ENCODE data around the gene ANKS1A. TPM values are rescaled to one million over a fixed set of nuclear protein-coding genes. Genes with fewer than 3 reads are reported as not detected.

The ANKS1A gene
- polyA plus RNA-seq, 3 donors, result 47.3 to 49.9 (median 47.6) TPM

DNA sequence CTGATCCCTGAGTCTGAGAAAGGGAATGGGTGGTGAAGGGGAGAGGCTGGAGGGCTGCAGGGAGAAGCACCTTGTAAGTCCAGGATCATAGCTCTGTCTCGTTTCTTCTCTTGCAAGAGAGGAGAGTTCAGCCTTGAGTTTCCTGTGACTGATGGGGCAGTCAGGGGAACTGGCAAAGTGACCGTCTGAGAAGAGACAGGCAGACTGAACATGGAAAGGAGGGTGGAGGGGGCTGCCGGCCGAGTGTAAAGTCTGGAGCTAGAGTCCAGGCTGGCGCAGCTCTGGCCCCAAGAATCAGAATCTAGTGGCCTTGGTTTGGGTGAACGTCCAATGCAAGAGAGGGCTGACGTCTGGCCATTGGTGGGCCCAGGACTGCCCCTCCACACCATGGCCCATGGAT is 179.6 kb downstream of the ANKS1A start:
- no peak for DNase-seq

DNA sequence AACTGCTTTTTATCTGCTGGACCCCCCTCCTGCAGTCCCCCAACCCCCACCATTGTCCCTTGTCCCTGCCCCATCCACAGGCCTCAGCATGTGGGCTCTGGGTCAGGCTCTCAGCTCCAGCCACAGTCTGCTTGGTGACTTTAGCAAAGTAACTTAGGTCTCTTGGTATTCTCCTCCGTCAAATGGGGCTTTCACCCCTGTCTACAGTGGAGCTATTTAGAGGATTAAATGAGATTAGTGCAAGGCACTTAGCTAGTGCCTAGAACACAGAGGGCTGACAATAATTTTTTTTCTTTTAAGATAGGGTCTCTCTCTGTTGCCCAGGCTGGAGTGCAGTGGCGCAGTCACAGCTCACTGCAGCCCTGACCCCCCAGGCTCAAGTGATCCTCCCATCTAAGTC is 180.2 kb downstream of the ANKS1A start:
- DNase-seq, result no peak

DNA sequence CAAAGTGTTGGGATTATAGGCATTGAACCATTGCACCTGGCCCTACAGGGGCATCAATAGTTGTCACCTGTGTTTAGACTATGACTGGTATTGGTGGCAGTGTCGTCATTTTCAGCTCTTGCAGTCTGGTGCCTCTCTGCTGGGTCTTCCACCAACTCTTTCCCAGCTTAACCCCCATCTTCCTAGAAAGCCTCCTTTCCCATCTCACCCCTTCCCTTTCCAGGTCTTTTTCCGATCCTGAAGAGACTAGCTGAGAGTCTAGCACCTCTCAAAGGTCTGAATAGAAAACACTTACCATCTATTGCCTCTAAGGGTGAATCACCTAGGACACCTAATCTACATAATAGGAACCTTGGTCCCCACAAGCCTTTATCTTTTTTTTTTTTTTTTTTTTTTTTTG is 181.1 kb downstream of the ANKS1A start:
- DNase-seq, result no peak

DNA sequence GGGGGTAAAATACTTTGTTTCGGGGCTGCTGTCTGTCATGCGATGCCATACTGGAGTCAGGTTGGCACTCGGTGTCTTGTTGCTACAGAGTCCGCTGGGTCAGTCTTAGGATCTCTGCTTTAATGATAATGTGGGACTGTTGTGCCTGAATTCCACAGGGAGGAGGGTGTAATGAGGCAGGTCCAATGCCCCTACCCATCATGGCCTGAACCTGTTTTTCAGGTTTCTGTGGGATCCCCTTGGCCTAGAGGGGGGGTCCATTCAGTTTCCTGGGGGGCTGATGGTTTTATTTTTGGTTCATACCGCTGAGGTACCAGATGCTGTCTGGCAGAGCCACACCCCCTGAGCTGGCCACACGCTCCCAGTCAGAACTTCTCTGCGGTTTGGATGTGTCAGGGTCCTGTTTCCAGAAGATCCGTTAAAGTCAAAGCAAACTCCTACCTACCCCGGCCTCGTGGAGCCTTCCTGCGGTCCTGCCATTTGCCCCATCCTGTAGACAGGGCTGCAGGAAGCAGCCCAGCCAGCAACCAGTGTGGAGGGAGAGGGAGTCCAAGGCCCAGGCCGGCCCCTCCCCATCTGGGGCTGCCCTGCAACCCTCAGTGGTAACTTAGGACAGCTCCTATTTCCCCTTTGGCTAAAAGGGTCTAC is 182.4 kb downstream of the ANKS1A start:
- no peak for DNase-seq

DNA sequence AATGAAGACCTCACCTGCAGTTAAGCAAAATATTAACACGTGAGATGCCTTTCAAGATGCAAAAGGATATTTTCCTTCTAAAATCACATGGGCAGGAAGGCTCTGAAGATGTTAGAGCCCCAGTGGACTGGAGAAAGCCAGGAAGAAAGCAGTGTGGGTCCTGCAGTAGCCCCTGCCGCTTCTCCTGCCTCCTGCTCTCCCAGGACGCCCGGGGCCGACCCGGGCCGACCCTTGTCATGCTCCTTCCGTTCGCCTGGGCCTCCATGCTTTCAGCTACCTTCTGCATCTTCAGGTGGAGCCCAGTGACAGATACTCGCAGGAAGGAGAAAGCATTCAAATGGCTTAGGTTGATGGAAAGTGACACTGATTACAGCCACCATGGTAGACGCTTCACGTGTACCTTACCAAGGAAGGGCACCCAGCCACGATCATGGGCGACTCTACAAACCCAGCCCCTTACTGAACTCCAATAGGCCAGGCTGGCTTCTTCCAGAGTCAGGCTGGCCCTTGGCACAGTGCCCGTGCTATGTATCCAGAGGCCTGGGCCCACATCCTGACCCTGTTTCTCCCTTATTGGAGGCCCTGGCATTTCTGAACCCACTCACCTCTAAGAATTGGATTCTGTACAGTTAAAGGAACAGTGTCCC is 183.1 kb downstream of the ANKS1A start:
- DNase-seq, result no peak

DNA sequence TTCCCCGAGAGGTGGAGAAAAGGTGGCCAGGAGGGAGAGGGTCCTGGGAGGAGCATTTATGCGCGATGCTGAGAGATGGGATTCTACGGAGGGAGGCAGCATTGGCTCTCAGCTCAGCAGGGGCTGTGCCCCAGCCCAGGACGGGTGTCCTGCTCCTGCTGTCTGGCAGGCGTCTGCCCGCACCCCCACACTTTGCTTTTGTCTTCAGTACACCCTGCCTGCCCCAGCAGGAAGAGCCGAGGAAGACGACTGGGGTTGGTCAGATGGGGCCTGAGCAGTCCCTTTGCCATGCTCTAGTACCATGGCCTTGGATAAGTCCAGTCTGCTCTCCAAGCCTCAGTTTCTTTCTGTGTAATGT is 183.6 kb downstream of the ANKS1A start:
- no peak for DNase-seq

DNA sequence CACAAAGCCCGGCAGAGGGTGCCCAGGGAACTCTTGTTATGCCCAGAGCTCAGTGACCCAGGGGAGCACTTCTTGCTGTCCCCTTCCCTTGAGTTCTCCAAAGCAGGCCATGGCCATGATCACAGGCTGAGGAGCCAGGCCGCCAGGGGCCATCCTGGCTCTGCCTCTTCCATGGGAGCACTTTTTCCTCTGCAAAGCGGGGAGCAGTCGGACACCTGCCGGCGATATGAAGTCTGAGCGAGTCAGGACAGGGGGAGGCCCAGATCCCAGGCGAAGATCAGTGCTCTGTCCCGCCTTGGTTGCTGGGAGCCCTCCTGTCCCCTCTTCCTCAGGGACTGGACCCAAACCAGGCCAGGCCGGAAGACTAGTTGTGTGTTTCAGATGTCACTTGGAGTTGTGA is 184.2 kb downstream of the ANKS1A start:
- DNase-seq, result no peak

DNA sequence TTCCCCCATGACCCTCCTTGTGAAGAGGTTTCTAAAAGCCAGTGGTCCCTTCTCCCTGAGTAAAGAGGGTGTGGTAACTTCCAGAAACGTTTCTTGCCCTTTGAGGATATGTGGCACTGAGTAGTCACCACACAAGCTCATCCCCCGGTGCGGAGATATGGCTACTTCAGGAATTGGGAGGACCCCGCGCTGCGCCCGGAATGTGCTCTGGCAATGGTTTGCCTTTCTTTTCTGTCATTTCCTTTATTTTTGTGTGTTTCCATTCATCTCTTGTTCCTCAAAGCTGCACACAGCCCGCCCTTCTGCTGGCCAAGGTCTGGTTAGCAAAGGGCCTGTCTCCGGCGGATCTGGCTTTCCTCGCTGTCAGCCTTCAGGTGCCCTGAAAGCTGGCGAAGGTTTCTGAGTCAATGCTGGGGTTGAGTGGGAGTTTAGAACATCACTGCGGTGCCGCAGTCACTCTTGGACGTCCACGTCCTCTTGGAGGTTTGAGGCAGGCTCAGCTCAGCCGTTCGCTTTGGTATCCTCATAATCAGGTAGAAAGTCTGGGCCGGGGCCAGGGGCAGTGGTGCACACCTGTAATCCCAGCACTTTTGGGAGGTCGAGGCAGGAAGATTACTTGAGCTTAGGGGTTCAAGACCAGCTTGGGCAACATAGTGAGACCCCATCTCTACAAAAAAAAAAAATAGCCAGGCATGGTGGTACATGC is 184.9 kb downstream of the ANKS1A start:
- no peak for DNase-seq

DNA sequence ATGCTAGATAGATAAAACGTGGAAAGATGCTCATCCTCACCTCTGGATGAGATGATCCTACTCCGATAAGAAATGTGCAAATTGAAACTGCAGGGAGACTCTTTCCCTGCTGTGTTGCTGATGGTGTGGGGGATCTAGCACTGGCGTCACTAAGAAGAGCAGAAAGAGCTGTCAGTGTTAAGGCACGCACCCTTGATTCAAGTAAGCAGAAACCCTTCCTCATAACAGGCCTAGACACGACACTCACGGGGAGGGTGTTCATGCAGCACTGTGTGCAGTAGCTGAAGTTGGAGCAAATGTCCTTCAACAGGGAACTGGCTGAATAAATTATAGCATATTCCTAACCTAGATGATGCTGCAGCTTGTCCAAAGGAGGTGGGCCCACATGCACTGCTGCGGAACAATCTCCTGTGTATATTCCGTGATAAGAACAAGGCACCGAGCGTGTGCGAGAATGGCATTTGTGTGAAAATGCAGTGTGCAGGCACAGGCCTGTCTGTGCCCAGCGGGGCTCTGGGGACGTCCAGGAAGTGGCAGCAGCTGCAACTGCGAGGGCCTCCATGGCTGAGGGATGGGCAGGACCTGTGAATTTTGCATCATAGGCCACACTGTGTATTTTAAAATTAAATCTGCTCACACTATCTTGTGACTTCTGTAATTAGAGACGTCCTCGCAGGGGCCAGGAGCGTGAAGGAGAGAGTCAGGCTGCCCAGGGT is 188.1 kb downstream of the ANKS1A start:
- DNase-seq, result no peak

DNA sequence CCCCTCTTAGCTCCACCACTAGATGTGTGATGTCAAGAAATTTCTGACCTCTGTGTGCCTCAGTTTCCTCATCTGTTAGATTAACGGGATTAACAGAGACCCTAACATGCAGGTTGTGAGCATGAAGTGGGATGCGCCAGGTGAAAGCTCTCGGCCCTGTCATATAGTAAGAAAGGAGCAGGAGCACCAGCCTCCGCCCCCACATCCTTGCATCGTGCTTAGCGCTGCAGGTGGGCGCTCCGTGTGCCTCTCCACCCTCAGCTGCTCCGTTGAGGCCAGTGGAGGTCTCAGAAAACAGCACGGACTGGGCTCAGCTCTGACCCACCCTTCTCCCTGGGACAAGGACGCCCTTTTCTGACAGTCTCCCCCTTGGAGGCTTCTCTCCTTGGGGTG is 188.7 kb downstream of the ANKS1A start:
- no peak for DNase-seq

DNA sequence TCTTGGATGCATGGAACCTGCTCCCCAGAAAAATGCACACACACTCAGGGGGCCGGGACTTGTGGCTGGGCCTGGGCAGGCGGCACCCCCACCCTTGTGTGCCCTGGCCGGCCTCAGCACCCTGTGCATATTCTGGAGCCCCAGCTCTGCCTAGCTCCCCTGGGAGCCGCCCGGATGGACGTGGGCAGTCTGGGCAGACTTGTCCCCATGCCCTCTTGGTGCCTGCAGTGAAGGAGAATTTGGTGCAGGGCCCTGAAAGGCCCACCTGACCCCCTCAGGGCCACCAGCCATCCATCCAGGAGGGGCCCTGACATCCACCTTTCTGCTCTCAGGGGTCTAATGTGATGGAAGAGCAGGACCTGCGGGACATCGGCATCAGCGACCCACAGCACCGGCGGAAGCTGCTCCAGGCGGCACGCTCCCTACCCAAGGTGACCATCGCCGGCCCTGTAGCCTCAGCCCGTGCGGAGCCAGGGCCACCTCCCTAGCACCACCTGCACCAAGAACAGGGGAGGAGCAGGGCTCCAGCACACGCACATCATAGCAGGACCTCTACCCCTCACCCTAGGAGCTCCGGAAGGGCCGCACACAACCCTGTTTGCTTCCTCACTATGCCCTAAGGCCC is 189.3 kb downstream of the ANKS1A start:
- no peak for DNase-seq

DNA sequence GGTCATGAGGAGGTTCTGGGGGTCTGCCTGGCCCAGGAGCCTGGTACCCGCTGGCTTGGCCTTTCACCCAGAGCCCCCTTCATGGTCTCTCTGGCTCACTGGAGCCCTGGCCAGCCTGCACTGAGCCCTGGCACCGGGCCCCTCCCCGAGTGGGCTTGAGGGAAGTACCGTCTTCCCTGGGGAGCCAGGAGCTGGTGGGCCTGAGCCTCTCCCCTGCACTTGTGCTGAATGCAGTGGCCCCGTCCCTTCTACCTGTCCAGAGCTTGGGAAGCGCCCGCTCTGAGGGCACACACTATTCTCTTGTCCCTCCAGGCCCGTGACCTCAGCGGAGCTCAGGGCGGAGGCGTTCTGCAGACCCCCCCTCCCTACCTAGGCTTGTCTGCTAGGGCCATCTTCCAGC is 189.8 kb downstream of the ANKS1A start:
- no peak for DNase-seq

DNA sequence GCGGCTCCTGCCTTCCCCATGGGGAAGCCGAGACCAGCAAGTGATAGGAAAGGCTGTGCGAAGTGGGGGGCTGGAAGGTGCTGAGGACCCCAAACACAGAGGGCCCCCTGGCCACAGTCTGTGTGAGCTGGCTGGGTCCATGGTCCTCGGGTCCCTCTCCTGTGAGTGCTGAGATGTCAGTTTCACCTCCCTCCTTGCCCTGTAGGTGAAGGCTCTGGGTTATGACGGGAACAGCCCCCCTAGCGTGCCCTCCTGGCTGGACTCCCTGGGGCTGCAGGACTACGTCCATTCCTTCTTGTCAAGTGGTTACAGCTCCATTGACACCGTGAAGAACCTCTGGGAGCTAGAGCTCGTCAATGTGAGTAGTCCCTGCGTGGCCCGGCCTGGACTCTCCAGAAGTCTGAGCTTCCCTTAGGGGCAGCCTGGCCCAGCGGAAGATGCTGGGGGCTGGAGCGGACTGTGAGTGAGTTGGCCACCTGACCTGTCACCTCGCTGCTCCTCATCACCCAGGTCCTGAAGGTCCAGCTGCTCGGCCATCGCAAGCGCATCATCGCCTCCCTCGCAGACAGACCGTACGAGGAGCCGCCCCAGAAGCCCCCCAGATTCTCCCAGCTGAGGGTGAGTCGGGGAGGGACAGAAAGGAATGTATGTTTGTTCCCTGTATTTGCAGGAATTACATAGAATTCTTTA is 190.4 kb downstream of the ANKS1A start:
- DNase-seq, result no peak

DNA sequence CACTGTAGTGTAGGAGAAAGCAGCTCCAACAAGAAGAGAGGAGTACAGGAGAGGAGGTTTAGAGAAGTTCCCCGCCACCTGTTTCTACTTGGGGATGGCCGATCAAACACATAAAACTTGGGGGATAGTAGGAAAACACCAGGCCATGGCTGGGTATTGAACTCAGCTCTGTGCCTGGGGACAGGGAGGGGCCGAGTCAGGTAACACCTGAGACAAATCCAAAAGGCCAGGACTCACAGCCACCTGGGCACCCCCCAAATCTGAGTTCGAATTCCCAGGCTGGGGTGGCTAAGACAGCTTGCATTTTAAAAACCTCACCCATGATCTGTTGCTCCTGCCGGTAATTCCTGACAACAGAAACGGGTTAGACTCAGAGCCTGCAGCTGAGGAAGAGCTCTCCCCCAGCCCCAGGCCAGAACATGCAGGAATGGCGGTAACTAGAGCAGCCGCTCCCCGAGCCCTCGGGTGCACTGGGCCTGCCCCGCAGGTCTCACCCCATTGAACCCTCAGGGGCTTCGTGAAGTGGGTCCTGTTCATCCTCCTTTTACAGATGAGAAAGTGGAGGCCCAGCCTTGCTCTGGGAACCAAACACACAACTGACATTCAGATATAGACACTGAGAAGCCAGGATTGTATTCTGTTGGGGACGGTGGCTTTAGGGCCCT is 191.1 kb downstream of the ANKS1A start:
- DNase-seq, result no peak

DNA sequence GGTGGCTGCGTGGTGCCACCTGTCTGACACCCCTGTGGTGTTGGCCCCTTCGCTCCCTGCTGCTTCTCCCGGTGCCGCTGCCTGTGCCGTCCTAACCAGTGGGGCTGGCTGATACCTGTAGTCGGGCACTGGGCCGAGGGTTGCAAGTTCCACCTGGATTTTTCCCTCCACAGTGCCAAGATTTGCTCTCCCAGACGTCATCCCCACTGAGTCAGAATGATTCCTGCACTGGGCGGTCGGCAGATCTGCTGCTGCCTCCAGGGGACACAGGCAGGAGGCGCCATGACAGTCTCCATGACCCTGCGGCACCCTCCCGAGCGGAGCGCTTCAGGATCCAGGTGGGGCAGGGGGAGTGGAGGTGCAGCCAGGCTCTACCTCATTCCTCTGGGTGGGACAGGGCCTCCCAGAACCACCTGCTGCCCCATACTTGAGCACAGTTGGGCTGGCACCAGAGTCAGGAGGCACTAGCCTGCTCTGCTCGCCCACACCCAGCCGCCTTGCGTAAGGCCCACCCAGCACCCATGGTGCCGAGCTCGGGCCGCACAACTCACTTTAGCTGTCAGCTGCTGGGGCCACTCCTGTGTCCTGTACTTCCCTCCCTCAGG is 191.9 kb downstream of the ANKS1A start:
- no peak for DNase-seq

DNA sequence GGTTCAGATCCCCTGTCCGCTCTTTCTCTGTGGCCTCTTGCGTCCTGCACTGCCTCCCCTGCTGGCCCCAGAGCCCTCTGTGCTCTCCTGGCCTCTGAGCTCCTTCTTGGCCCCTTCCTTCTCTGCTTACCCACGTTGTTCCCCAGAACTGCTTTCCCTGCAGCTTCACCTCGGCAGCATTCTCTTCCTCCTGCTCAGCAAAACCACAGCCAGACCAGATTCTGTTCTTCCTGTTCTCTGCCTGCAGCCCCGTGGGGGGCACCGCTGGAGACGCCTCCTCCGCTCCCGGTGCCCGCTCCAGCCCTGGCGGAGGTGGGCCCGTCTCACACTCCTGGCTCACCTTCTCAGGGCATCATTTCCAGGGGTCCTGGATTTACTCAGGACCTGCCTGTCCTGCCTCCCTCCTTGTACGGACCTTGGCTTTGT is 192.4 kb downstream of the ANKS1A start:
- DNase-seq, result no peak

DNA sequence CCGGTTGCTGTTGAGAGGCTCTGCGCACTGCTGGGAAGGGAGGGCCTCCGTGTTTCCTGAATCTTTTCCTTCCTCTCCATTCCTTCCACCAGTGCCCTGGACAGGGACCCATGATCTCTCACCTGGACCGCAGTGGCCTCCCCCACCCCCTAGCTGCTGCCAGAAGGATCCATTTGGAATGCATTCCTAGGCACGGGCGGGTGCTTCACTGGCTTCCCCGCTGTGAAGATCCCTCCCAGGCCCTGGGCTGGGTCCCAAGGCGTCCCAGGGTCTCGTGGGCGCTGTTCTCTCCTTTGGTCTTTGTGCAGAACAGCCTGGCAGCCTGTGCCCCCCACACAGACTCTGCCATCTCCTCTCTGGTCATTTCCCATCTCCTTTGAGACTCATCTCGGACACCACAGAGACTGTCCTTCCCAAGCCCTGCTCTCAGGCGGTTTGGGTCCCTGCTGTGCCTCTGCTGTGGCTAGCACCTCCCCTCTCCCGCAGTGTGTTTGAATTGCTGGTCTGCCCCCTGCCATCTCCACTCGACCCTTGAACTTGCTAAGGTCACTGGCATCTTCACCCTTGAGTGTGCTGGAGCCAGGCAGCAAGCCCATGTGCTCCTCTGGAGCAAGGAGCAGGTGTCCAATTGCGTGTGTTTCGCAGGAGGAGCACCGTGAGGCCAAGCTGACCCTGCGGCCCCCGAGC is 193.1 kb downstream of the ANKS1A start:
- no peak for DNase-seq

DNA sequence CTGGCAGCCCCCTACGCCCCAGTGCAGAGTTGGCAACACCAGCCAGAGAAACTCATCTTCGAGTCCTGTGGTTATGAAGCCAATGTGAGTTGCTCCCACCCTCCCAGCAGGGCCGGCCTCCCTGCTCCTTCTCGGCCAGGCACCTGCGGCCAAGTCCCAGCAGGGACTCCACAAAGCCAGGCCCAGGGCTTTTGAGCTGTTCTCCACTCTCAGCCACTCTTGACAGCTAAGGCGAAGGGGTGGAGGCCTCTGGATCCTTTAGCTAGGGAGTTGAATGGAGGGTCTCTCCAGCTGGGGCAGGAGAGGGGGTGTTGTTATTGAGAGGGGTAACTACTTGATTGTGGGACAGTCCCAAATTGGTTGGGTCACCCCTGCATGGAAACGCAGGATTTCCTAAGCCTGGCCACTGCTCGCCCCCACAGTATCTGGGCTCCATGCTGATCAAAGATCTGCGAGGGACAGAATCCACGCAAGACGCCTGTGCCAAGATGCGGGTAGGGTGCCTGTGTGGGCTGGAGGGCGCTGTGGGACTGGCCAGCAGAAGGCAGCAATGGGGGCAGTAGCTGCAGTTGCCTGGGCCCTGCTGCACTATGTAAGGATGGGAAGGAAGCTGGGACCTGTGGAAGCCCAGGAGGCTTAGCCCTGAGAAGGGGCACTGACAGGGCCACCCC is 193.8 kb downstream of the ANKS1A start:
- no peak for DNase-seq

DNA sequence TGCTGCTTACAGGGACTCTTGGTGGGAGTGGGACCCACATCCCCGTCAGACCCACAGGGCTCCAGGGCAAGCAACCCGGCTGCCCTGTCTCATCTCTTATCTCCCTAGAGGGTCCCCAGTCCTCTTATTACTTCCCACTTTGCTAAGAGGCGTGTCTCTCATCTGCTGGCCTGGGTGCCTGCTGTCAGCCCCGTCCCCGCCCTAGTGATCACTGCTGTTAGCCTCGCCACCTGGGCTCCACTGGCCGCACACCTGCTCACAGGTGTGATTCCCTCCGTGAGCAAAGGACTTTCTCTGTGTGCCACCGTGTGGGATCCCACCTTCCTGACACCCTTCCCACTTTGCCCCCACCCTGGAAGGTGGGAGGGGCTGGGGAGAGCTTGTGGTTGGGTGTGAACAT is 194.5 kb downstream of the ANKS1A start:
- DNase-seq, result no peak
